Chondrocyte (in vitro differentiated cells): ENCODE data around the gene SEMA6A. TPM values are rescaled to one million over a fixed set of nuclear protein-coding genes. Genes with fewer than 3 reads are reported as not detected.
A peak's percentile ranks its signal among the peaks of the same experiment; 100 is the strongest.

Source experiments
- DNase-seq: peaks from one replicate; pipeline ENCODE4 v3.0.0; 2021; ENCODE audit warnings: mixed read lengths, low spot score
- H3K27ac Mint-ChIP-seq: one replicate; pipeline ENCODE4 v1.8.0; 2021; ENCODE audit warnings: mild to moderate bottlenecking, moderate library complexity, mixed read lengths; ENCODE audit not compliant: unreplicated experiment
- H3K27me3 Mint-ChIP-seq: 2 replicates; pipeline ENCODE4 v1.8.0; 2021; ENCODE audit warnings: low read depth, mixed read lengths
- H3K36me3 Mint-ChIP-seq: 2 replicates; pipeline ENCODE4 v1.8.0; 2021; ENCODE audit warnings: low read depth, mixed read lengths
- H3K4me1 Mint-ChIP-seq: 2 replicates; pipeline ENCODE4 v1.8.0; 2021; ENCODE audit warnings: low read depth, mild to moderate bottlenecking, mixed read lengths
- H3K4me3 Mint-ChIP-seq: one replicate; pipeline ENCODE4 v1.8.0; 2021; ENCODE audit warnings: mild to moderate bottlenecking, moderate library complexity, mixed read lengths; ENCODE audit not compliant: unreplicated experiment
- H3K9me3 Mint-ChIP-seq: 2 replicates; pipeline ENCODE4 v1.8.0; 2021; ENCODE audit warnings: low read depth, mixed read lengths
- CTCF ChIP-seq: fragments of 200-600 bp; sonication (generic); IDR thresholded peaks from 2 replicates; pipeline ENCODE4 v1.5.0; 2021; ENCODE audit warnings: antibody characterized with exemption, mild to moderate bottlenecking, moderate library complexity
- total RNA-seq: library from RNA; stranded (reverse); gene quantifications from 3 replicates; pipeline ENCODE4 v1.2.1, GENCODE V29; 2021

The SEMA6A gene
- total RNA-seq, 1 donor from 2014 or later = 3.9 TPM

- no peak for TF ChIP-seq CTCF
- Mint-ChIP-seq H3K36me3 (no peaks in the 10 kb centered on the region), H3K27me3 (no peaks in the 10 kb centered on the region), H3K4me1 (peaks cover 22% of the 10 kb centered on the region), H3K4me3 (no peak overlapping the region), H3K27ac (no peak overlapping the region), H3K9me3 (no peaks in the 10 kb centered on the region)
- DNase-seq = no peak
Observed at GRCh38 chr5:116507941-116508655, 66.5 kb downstream of the SEMA6A start.

GRCh38 chr5:116507051-116507537 is 67.5 kb downstream of the SEMA6A start:
- no peaks in the 10 kb centered on the region for H3K27me3 Mint-ChIP-seq
- peaks cover 32% of the 10 kb centered on the region for H3K4me1 Mint-ChIP-seq
- H3K4me3 Mint-ChIP-seq = no peak overlapping the region
- no peak for TF ChIP-seq CTCF
- no peaks in the 10 kb centered on the region for H3K9me3 Mint-ChIP-seq
- no peaks in the 10 kb centered on the region for H3K36me3 Mint-ChIP-seq
- H3K27ac Mint-ChIP-seq = no peak overlapping the region
- DNase-seq = no peak

GRCh38 chr5:116506488-116506887 is 68.1 kb downstream of the SEMA6A start:
- H3K27me3 Mint-ChIP-seq = no peaks in the 10 kb centered on the region
- H3K4me1 Mint-ChIP-seq = peaks cover 33% of the 10 kb centered on the region

GRCh38 chr5:116504593-116505166 is 69.9 kb downstream of the SEMA6A start:
- H3K4me3 Mint-ChIP-seq = no peak overlapping the region
- DNase-seq = no peak
- H3K27ac Mint-ChIP-seq = no peak overlapping the region
- H3K27me3 Mint-ChIP-seq = no peaks in the 10 kb centered on the region
- no peaks in the 10 kb centered on the region for H3K9me3 Mint-ChIP-seq
- peaks cover 25% of the 10 kb centered on the region for H3K4me1 Mint-ChIP-seq
- H3K36me3 Mint-ChIP-seq = no peaks in the 10 kb centered on the region
- no peak for TF ChIP-seq CTCF

More at GRCh38 chr5:116506488-116506887, 68.1 kb downstream of the SEMA6A start:
- H3K36me3 Mint-ChIP-seq = no peaks in the 10 kb centered on the region
- H3K9me3 Mint-ChIP-seq = no peaks in the 10 kb centered on the region
- no peak overlapping the region for H3K27ac Mint-ChIP-seq
- no peak for TF ChIP-seq CTCF
- no peak overlapping the region for H3K4me3 Mint-ChIP-seq
- DNase-seq = no peak

- Mint-ChIP-seq H3K4me1 (peaks cover 37% of the 10 kb centered on the region), H3K4me3 (no peak overlapping the region), H3K36me3 (no peaks in the 10 kb centered on the region), H3K9me3 (no peaks in the 10 kb centered on the region), H3K27me3 (no peaks in the 10 kb centered on the region), H3K27ac (peak overlapping the region; percentile 22)
- TF ChIP-seq CTCF = no peak
- DNase-seq = no peak
Observed at GRCh38 chr5:116502616-116503015, 72.0 kb downstream of the SEMA6A start.
